Glutamatergic neuron (in vitro differentiated cells): ENCODE measurements around the gene CBX4. TPM values are rescaled to one million over a fixed set of nuclear protein-coding genes. Genes with fewer than 3 reads are reported as not detected.

Source experiments
- DNase-seq: peaks from one replicate; pipeline ENCODE4 v3.0.0; 2022
- H3K27ac Mint-ChIP-seq: one replicate; pipeline ENCODE4 v1.8.0; 2020; ENCODE audit warnings: mild to moderate bottlenecking, mixed read lengths, inconsistent platforms; ENCODE audit not compliant: unreplicated experiment
- H3K27me3 Mint-ChIP-seq: one replicate; pipeline ENCODE4 v1.8.0; 2020; ENCODE audit warnings: mild to moderate bottlenecking, moderate library complexity, mixed read lengths, inconsistent platforms; ENCODE audit not compliant: unreplicated experiment
- H3K36me3 Mint-ChIP-seq: one replicate; pipeline ENCODE4 v1.8.0; 2020; ENCODE audit warnings: mild to moderate bottlenecking, mixed read lengths, inconsistent platforms; ENCODE audit not compliant: unreplicated experiment
- H3K4me1 Mint-ChIP-seq: one replicate; pipeline ENCODE4 v1.8.0; 2020; ENCODE audit warnings: mild to moderate bottlenecking, low read depth, mixed read lengths, inconsistent platforms; ENCODE audit not compliant: unreplicated experiment
- H3K4me3 Mint-ChIP-seq: one replicate; pipeline ENCODE4 v1.8.0; 2020; ENCODE audit warnings: mild to moderate bottlenecking, mixed read lengths, inconsistent platforms; ENCODE audit not compliant: unreplicated experiment
- H3K9me3 Mint-ChIP-seq: one replicate; pipeline ENCODE4 v1.8.0; 2020; ENCODE audit warnings: mild to moderate bottlenecking, moderate library complexity, mixed read lengths, inconsistent platforms; ENCODE audit not compliant: unreplicated experiment
- CTCF ChIP-seq: fragments of 200-600 bp; sonication (generic); IDR thresholded peaks from one replicate; pipeline ENCODE4 v1.5.0; 2021; ENCODE audit not compliant: partially characterized antibody, unreplicated experiment
- total RNA-seq: library from RNA; stranded (reverse); fragmentation: NEBNext Ultra II Directional; extraction: Animal tissue kit (Norgen Biotek cat#: 25700); gene quantifications from one replicate; pipeline ENCODE4 v1.2.1, GENCODE V29; 2021; ENCODE audit not compliant: unreplicated experiment

Gene CBX4
- total RNA-seq, 1 donor from 2014 or later = 19.3 TPM

GRCh38 chr17:79820959-79821330 lies 18.3 kb downstream of the CBX4 start:
- H3K9me3 Mint-ChIP-seq = peaks cover 9% of the 10 kb centered on the region
- no peak overlapping the region for H3K4me3 Mint-ChIP-seq
- no peak for DNase-seq
- no peak for TF ChIP-seq CTCF
- no peak overlapping the region for H3K27ac Mint-ChIP-seq
- peaks cover 42% of the 10 kb centered on the region for H3K27me3 Mint-ChIP-seq
- peaks cover 2% of the 10 kb centered on the region for H3K4me1 Mint-ChIP-seq
- H3K36me3 Mint-ChIP-seq = peaks cover 18% of the 10 kb centered on the region

- TF ChIP-seq CTCF = no peak
- no peak overlapping the region for H3K27ac Mint-ChIP-seq
- H3K36me3 Mint-ChIP-seq = peaks cover 18% of the 10 kb centered on the region
- peaks cover 9% of the 10 kb centered on the region for H3K9me3 Mint-ChIP-seq
- H3K27me3 Mint-ChIP-seq = peaks cover 42% of the 10 kb centered on the region
- peaks cover 2% of the 10 kb centered on the region for H3K4me1 Mint-ChIP-seq
- DNase-seq = no peak
- H3K4me3 Mint-ChIP-seq = no peak overlapping the region
These were observed 19.5 kb downstream of the CBX4 start for GRCh38 chr17:79819534-79820276.

- Mint-ChIP-seq H3K36me3 (peaks cover 12% of the 10 kb centered on the region), H3K9me3 (peaks cover 9% of the 10 kb centered on the region), H3K27ac (no peak overlapping the region), H3K27me3 (peaks cover 43% of the 10 kb centered on the region), H3K4me1 (peaks cover 6% of the 10 kb centered on the region), H3K4me3 (no peak overlapping the region)
- TF ChIP-seq CTCF = no peak
- no peak for DNase-seq
These were observed 20.2 kb downstream of the CBX4 start for GRCh38 chr17:79819085-79819484.

- H3K4me1 Mint-ChIP-seq = peaks cover 6% of the 10 kb centered on the region
- no peak overlapping the region for H3K4me3 Mint-ChIP-seq
- no peak overlapping the region for H3K27ac Mint-ChIP-seq
- TF ChIP-seq CTCF = no peak
- peaks cover 42% of the 10 kb centered on the region for H3K27me3 Mint-ChIP-seq
- peaks cover 9% of the 10 kb centered on the region for H3K9me3 Mint-ChIP-seq
- no peak for DNase-seq
- H3K36me3 Mint-ChIP-seq = peaks cover 12% of the 10 kb centered on the region
These were observed 21.0 kb downstream of the CBX4 start for GRCh38 chr17:79818026-79818758.
